ENCODE results near the gene PRKCE.

GRCh38 chr2:45841752-45842407 lies 190.4 kb downstream of the PRKCE start:
- TF ChIP-seq POLR2AphosphoS5 (IDR thresholded peaks at IDR 0.05; ENCODE audit: low read depth, low read length) (no peak), POLR2A (IDR thresholded peaks at IDR 0.05; ENCODE audit: low read depth, low read length) (no peak), TAF1 (IDR thresholded peaks at IDR 0.05; ENCODE audit: borderline replicate concordance, low read depth, low read length) (no peak)
